Neuron (in vitro differentiated cells): ENCODE results near the gene ERVFRD-1.
"Not testable (repeated sequence)": the region's sequence is repeated elsewhere in the genome, so short reads cannot be mapped to it uniquely, and the experiment has no call there.

Experiments
- H2AFZ ChIP-seq: one replicate; pipeline ENCODE4 v1.6.1; 2013; ENCODE audit warnings: low read depth, mild to moderate bottlenecking, inconsistent platforms, low read length, moderate library complexity
- H3K27me3 ChIP-seq: one replicate; pipeline ENCODE4 v1.6.1; 2013; ENCODE audit warnings: low read length; ENCODE audit not compliant: insufficient read depth
- H3K36me3 ChIP-seq: one replicate; pipeline ENCODE4 v1.6.1; 2013; ENCODE audit warnings: low read length; ENCODE audit not compliant: insufficient read depth
- H3K4me1 ChIP-seq: one replicate; pipeline ENCODE4 v1.6.1; 2013; ENCODE audit warnings: low read length; ENCODE audit not compliant: insufficient read depth
- H3K4me3 ChIP-seq: 2 replicates; pipeline ENCODE4 v1.5.1; 2013; ENCODE audit warnings: mild to moderate bottlenecking, low read length, moderate library complexity
- H3K9me3 ChIP-seq: one replicate; pipeline ENCODE4 v1.6.1; 2013; ENCODE audit warnings: low read length

The ERVFRD-1 gene

DNA sequence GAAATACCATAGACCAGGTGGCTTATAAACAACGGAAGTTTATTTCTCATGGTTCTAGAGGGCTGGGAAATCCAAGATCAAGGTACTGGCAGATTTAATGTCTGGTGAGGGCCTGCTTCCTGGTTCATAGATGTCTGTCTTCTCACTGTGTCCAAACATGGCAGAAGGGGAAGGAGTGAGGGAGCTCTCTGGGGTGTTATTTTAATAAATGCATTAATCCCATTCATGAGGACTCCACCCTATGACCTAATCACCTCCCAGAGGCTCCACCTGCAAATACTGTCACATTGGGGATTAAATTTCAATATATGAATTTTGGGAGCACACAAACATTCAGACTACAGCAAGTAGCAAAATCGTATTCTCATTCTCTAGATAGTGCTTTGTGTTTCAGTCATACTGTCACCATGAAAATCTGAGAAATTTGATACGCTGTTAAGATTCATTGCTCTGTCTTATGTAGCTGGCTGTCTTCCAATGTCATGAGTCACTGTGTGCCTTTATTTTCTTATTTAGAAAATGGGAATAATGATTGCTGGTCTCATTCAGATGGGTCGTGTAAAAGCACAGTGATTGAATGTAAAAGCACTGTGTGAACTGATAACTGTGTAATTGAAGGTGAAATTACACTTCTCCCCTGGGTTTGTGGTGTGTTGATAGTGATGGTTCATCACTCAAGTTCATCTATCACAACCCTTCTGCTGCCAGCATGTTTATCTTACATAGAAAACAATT is 8.9 kb upstream of the ERVFRD-1 start:
- no peak overlapping the region for H2AFZ ChIP-seq
- peaks cover 2% of the 10 kb centered on the region for H3K4me1 ChIP-seq
- H3K4me3 ChIP-seq = no peak overlapping the region
- H3K9me3 ChIP-seq = no peaks in the 10 kb centered on the region
- no peaks in the 10 kb centered on the region for H3K27me3 ChIP-seq
- no peaks in the 10 kb centered on the region for H3K36me3 ChIP-seq

DNA sequence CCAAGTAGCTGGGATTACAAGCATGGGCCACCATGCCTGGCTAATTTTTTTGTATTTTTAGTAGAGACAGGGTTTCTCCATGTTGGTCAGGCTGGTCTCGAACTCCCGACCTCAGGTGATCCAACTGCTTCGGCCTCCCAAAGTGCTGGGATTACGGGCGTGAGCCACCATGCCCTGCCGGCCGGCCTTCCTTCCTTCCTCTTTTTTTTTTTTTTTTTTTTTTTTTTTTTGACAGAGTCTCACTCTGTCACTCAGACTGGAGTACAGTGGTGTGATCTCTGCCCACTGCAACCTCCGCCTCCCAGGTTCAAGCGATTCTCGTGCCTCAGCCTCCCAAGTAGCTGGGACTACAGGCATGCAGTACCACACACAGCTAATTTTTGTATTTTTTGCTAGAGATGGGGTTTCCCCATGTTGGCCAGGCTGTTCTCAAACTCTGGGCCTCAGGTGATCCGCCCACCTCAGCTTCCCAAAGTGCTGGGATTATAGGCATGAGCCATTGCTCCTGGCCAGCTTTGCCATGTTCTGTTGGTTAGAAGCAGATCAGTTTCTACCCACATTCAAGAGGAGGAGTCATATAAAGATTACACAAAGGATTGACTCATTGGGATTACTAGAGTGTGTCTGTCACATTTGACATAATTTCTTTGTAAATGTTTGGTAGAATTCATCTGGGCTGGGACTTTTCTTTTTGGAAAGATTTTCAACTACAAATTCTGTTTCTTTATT is 4.4 kb upstream of the ERVFRD-1 start:
- H3K4me3 ChIP-seq, H3K4me1 ChIP-seq, H3K27me3 ChIP-seq, H2AFZ ChIP-seq, H3K36me3 ChIP-seq, H3K9me3 ChIP-seq: not testable (repeated sequence)

DNA sequence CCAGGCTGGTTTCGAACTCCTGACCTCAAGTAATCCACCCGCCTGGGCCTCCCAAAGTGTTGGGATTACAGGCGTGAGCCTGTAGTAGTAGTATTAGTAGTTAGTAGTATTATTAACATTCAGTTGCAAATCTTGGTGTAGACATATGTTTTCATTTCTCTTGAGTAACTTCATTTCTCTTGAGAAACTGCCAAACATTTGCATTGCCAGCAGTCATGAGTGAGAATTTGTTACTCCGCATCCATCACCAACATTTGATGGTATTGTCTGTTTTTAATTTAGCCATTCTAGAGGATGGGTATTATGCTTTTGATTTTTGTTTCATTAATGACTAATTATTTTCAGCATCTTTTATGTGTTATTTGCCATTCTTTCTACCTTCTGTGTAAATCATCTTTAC is 1.5 kb upstream of the ERVFRD-1 start:
- no peak overlapping the region for H2AFZ ChIP-seq
- no peaks in the 10 kb centered on the region for H3K27me3 ChIP-seq
- no peaks in the 10 kb centered on the region for H3K36me3 ChIP-seq
- no peak overlapping the region for H3K4me3 ChIP-seq
- no peaks in the 10 kb centered on the region for H3K9me3 ChIP-seq
- no peaks in the 10 kb centered on the region for H3K4me1 ChIP-seq

DNA sequence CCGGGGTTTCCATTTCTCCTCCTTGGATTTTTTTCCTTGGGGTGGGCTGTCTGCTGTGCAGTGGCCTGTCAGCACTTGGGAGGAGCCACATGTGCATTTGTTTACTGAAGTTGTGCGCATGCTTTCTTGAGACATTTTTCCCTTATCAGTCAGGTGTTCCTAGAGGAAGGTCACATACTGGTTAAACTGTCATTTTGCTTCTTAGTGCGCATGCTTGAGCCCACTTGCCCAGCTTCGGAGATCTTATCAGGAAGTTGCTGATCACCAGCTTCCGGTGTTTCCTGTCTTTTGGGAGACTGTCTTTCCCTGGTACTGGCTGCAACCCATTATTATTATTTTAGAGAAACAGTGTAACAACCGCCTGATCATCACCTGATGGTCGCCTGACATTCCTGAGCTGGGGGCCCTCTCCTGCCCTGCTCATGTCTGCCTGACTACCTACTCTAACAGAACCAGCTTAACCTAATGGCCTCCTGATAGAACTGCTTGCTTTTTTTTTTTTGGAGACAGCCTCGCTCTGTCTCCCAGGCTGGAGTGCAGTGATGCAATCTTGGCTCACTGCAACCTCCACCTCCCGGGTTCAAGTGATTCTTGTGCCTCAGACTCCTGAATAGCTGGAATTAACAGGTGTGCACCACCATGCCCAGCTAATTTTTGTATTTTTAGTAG is 378 bp upstream of the ERVFRD-1 start:
- Histone ChIP-seq H3K4me1 (no peaks in the 10 kb centered on the region), H3K4me3 (no peak overlapping the region), H2AFZ (no peak overlapping the region), H3K9me3 (no peaks in the 10 kb centered on the region), H3K27me3 (no peaks in the 10 kb centered on the region), H3K36me3 (no peaks in the 10 kb centered on the region)

DNA sequence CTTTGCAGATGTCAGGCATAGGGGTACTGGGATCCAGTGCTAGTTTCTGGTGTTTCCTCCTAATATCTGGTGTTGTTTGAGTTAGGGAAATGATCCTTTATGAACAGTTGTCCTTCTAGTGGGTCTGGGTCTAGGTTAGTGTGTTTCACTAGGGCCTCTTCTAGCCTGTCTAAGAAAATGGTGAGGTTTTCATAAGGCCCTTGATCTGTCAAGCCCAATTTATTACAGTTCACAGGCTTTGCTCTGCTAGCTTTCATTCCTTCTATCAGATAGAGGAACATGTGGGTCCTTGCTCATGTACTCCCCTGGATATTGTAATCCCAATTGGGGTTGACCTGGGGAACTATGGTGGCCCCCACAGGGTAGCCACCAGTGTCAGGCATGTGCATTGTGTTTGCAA is 2.8 kb downstream of the ERVFRD-1 start:
- no peaks in the 10 kb centered on the region for H3K36me3 ChIP-seq
- H3K27me3 ChIP-seq = no peaks in the 10 kb centered on the region
- no peaks in the 10 kb centered on the region for H3K4me1 ChIP-seq
- H3K9me3 ChIP-seq = peaks cover 4% of the 10 kb centered on the region
- no peak overlapping the region for H2AFZ ChIP-seq
- no peak overlapping the region for H3K4me3 ChIP-seq

DNA sequence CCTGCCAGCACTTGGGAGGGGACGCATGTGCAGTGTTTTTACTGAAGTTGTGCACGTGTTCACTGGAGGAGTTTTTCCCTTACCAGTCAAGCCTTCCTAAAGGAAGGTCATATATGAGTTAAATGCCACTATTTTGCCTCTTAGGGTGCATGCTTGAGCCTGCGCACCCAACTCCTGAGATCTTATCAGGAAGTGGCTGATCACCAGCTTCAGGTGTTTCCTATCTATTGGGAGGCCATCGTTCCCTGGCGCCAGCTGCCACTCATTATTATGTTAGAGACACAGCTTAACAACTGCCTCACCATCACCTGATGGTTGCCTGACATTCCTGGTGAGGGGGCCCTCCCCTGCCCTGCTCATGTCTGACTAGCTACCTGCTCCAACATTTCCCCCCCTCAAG is 8.5 kb downstream of the ERVFRD-1 start:
- peaks cover 14% of the 10 kb centered on the region for H3K9me3 ChIP-seq
- H3K36me3 ChIP-seq = no peaks in the 10 kb centered on the region
- no peak overlapping the region for H3K4me3 ChIP-seq
- no peaks in the 10 kb centered on the region for H3K4me1 ChIP-seq
- no peak overlapping the region for H2AFZ ChIP-seq
- H3K27me3 ChIP-seq = no peaks in the 10 kb centered on the region

DNA sequence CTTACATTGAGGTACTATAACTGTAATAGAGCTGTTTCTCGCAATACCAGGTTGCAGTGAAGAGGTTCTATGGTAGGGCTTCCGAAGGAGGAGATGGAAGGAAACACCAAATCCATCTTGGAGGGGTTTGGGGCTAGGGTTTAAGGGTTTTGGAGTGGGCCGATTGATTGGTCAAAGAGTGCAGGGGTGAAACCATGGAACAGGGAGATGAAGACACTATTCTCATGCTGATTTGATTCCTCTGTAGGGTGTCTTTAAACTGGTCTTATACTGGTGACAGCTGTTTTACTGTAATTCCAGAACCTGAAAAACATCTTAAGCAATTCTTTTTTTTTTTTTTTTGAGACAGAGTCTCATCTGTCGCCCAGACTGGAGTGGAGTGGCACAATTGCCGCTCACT is 10.1 kb downstream of the ERVFRD-1 start:
- Histone ChIP-seq H3K27me3 (no peaks in the 10 kb centered on the region), H3K9me3 (peaks cover 14% of the 10 kb centered on the region), H3K36me3 (no peaks in the 10 kb centered on the region), H3K4me1 (no peaks in the 10 kb centered on the region), H3K4me3 (no peak overlapping the region), H2AFZ (no peak overlapping the region)

DNA sequence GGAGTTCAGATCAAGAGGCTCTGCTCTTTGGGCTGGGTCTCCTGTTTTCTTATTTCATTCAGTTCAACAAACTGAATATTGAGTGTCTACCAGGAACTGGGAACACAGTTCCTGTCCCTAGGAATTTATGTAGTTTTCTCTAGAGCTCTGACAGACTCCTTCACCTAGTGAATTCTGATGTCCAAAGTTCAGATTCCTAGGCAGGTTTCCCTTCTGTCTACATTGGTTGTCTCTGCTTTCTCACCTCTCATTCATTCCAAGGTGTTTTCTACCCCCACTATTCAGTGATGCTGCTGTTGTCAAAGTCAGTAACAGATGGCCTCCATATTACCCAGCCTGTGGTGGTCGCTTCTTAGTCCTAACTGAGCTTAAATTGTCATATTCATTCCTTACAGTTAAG is 13.5 kb downstream of the ERVFRD-1 start:
- no peaks in the 10 kb centered on the region for H3K36me3 ChIP-seq
- H3K9me3 ChIP-seq = peaks cover 9% of the 10 kb centered on the region
- no peak overlapping the region for H2AFZ ChIP-seq
- no peaks in the 10 kb centered on the region for H3K27me3 ChIP-seq
- no peak overlapping the region for H3K4me3 ChIP-seq
- H3K4me1 ChIP-seq = peaks cover 11% of the 10 kb centered on the region

DNA sequence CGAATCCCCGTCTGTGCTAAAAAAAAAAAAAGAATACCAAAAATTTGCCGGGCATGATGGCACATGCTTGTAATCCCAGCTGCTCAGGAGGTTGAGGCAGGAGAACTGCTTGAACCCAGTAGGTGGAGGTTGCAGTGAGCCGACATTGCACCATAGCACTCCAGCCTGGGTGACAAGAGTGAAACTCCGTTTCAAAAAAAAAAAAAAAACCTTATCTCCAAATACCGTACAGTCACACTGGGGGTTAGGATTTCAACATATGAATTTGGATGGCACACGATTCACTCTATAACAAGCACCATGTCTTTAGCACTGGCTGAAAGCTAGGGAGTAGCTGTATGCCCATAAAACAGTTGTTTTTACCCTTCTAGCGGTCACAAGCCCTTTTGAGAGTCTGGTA is 14.0 kb downstream of the ERVFRD-1 start:
- H3K4me1 ChIP-seq = peaks cover 14% of the 10 kb centered on the region
- H3K4me3 ChIP-seq = no peak overlapping the region
- no peaks in the 10 kb centered on the region for H3K36me3 ChIP-seq
- peaks cover 6% of the 10 kb centered on the region for H3K9me3 ChIP-seq
- no peak overlapping the region for H2AFZ ChIP-seq
- no peaks in the 10 kb centered on the region for H3K27me3 ChIP-seq

DNA sequence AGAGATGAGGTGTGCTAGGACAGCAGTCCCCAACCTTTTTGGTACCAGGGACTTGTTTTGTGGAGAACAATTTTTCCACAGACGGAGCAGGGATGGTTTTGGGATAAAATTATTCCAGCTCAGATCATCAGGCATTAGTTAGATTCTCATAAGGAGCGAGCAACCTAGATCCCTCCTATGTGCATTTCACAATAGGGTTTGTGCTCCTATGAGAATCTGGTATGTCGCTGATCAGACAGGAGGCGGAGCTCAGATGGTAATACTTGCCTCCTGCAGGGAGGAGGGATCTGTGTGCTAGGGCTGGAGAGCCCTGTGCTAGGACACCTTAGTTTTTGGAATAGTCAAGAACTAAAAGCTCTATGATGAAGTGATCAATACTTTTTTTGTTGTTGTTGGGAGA is 15.4 kb downstream of the ERVFRD-1 start:
- Histone ChIP-seq H2AFZ (no peak overlapping the region), H3K36me3 (no peaks in the 10 kb centered on the region), H3K4me1 (peaks cover 14% of the 10 kb centered on the region), H3K27me3 (no peaks in the 10 kb centered on the region), H3K4me3 (no peak overlapping the region), H3K9me3 (peaks cover 3% of the 10 kb centered on the region)

DNA sequence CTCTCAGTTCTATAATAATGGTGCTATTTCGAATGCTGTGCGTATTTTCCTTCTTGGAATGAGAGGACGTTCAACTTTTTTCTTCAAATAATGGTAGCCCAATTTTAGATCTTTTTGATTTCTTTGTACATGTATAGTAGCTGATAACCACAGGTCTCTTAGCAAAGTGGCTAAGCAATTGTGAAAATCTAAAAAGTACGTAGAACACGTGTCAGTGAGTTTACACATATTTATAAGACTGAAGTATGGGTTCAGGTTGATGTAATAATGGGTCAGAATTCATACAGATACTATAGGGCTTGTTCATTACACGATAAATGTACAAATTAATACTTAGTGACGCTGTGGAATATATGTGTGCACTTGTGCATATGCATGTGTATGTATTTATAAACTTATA is 16.6 kb downstream of the ERVFRD-1 start:
- peak overlapping the region; percentile 62 for H2AFZ ChIP-seq
- H3K36me3 ChIP-seq = no peaks in the 10 kb centered on the region
- H3K9me3 ChIP-seq = no peaks in the 10 kb centered on the region
- peaks cover 14% of the 10 kb centered on the region for H3K4me1 ChIP-seq
- H3K27me3 ChIP-seq = no peaks in the 10 kb centered on the region
- H3K4me3 ChIP-seq = peak overlapping the region; percentile 96

DNA sequence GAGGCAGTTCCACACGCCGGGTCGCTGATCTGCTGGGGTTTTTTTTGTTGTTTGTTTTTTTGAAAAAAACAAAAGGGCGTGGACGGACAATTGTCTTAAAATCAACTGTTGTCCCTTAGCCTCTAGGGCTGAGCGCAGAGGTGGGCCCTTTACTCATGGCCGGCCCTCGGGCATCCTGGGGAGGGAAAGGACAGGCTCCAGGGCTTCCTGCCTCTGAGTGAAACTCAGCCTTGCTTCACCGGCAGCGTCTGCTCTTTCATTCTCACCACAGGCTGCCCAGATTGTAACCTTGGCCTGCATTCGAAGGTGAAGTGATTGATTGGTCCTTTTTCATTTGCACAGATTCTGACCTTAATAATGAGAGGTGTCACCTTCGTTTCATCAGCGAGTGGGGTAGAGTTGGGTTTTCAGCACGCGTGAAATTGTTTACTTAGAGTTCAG is 17.1 kb downstream of the ERVFRD-1 start:
- Histone ChIP-seq H3K4me1 (peaks cover 14% of the 10 kb centered on the region), H2AFZ (peak overlapping the region; percentile 62), H3K9me3 (no peaks in the 10 kb centered on the region)

DNA sequence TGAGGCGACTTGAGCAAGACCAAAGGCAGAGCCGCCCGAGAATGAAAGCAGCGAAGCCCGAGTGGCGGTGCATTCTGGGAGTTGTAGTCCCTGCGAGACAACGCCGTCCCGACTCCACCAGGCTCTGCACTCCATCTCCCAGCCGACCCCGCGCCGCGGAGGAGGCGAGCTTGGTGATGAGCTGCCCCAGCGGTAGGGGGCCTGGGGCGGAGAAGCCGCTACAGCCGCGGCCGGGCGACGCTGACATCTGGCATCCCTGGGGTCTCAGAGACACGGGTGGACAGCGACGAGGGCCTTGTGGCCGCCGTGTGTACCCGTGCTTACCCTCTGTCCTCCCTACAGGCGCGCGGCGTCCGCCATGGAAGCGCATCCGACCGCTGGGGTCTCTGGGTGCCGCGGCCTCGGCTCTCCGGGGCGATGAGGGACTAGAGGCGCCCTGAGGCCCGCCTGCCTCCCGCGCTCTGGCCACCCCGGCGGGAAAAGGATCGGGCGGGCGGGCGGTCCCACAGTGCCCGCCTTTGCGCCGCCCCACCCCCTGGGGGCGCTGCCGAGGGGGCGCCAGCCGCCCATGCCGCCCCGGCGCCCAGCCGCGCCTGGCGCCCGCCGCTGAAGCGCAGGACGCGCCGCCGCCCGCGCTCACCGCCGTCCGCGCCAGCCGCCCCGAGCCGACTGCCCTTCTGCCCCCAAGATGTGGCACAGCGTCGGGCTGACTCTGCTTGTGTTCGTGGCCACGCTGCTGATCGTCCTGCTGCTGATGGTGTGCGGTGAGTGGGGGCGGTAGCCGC is 17.7 kb downstream of the ERVFRD-1 start, which contains the start of gene SMIM13:
Gene SMIM13, plus strand, starts transcription at position 209 of the 785 bp plus-strand sequence. Its CDS starts 480 bp downstream, at position 689.
- H2AFZ ChIP-seq = peak within 1 kb of the TSS; percentile 91
- peaks cover 14% of the 10 kb centered on the region for H3K4me1 ChIP-seq
- no peaks in the 10 kb centered on the region for H3K36me3 ChIP-seq
- H3K4me3 ChIP-seq = peak within 1 kb of the TSS; percentile 96
- no peaks in the 10 kb centered on the region for H3K9me3 ChIP-seq
- no peaks in the 10 kb centered on the region for H3K27me3 ChIP-seq

More for the DNA sequence above, 17.1 kb downstream of the ERVFRD-1 start:
- no peaks in the 10 kb centered on the region for H3K36me3 ChIP-seq
- peak overlapping the region; percentile 96 for H3K4me3 ChIP-seq
- no peaks in the 10 kb centered on the region for H3K27me3 ChIP-seq
